MM.1S (cell line): Measurements from ENCODE around the gene GNG14.
"Not testable (repeated sequence)": the region's sequence is repeated elsewhere in the genome, so short reads cannot be mapped to it uniquely, and the experiment has no call there.

Source experiments
- DNase-seq: peaks from one replicate; pipeline ENCODE4 v3.0.0-alpha.2; 2015
- H2AFZ ChIP-seq: fragments of 300-600 bp; sonication (generic); 2 replicates; pipeline ENCODE4 v1.6.0; 2016; ENCODE audit warnings: antibody characterized with exemption, low read length
- H3F3A ChIP-seq: fragments of 300-600 bp; sonication (generic); 2 replicates; pipeline ENCODE4 v1.6.1; 2016; ENCODE audit warnings: mild to moderate bottlenecking, antibody characterized with exemption, low read length, moderate library complexity, mixed read lengths; ENCODE audit not compliant: insufficient read depth
- H3K27ac ChIP-seq: fragments of 300-600 bp; sonication (generic); 2 replicates; pipeline ENCODE4 v1.5.1; 2016; ENCODE audit warnings: mild to moderate bottlenecking, low read length
- H3K27me3 ChIP-seq: fragments of 300-600 bp; sonication (generic); replicated peaks from 2 replicates; pipeline ENCODE4 v1.6.0; 2016; ENCODE audit warnings: low read length; ENCODE audit not compliant: insufficient read depth
- H3K36me3 ChIP-seq: fragments of 300-600 bp; sonication (generic); replicated peaks from 2 replicates; pipeline ENCODE4 v1.6.1; 2016; ENCODE audit warnings: mild to moderate bottlenecking, low read length, mixed read lengths; ENCODE audit not compliant: insufficient read depth
- H3K4me1 ChIP-seq: fragments of 300-600 bp; sonication (generic); 2 replicates; pipeline ENCODE4 v1.6.1; 2016; ENCODE audit warnings: low read length, mixed read lengths
- H3K4me2 ChIP-seq: fragments of 300-600 bp; sonication (generic); 2 replicates; pipeline ENCODE4 v1.6.0; 2016; ENCODE audit warnings: low read depth, low read length
- H3K4me3 ChIP-seq: fragments of 300-600 bp; sonication (generic); 2 replicates; pipeline ENCODE4 v1.5.1; 2016; ENCODE audit warnings: low read length, mixed read lengths
- H3K79me2 ChIP-seq: fragments of 300-600 bp; sonication (generic); 2 replicates; pipeline ENCODE4 v1.6.1; 2016; ENCODE audit warnings: mixed run types, low read length, mixed read lengths
- H3K9ac ChIP-seq: fragments of 300-600 bp; sonication (generic); 2 replicates; pipeline ENCODE4 v1.6.1; 2016; ENCODE audit warnings: low read length, mixed read lengths
- H3K9me2 ChIP-seq: fragments of 300-600 bp; sonication (generic); replicated peaks from 2 replicates; pipeline ENCODE4 v1.6.1; 2016; ENCODE audit warnings: mild to moderate bottlenecking, low read length, mixed read lengths; ENCODE audit not compliant: insufficient read depth
- H3K9me3 ChIP-seq: fragments of 300-600 bp; sonication (generic); replicated peaks from 2 replicates; pipeline ENCODE4 v1.6.1; 2016; ENCODE audit warnings: mild to moderate bottlenecking, low read length, mixed read lengths; ENCODE audit not compliant: insufficient read depth
- H4K20me1 ChIP-seq: fragments of 300-600 bp; sonication (generic); 2 replicates; pipeline ENCODE4 v1.6.1; 2016; ENCODE audit warnings: mild to moderate bottlenecking, low read length, moderate library complexity, mixed read lengths; ENCODE audit not compliant: insufficient read depth
- CTCF ChIP-seq: fragments of 300-600 bp; sonication (generic); IDR thresholded peaks from 2 replicates; pipeline ENCODE4 v1.5.1; 2016; ENCODE audit warnings: antibody characterized with exemption, low read length, mixed read lengths
- EZH2 ChIP-seq: fragments of 300-600 bp; sonication (generic); optimal IDR thresholded peaks from 2 replicates; pipeline ENCODE3; 2017; ENCODE audit warnings: low read depth, mild to moderate bottlenecking, antibody characterized with exemption, low read length, mixed read lengths
- EZH2phosphoT487 ChIP-seq: fragments of 300-600 bp; sonication (generic); IDR thresholded peaks from 2 replicates; pipeline ENCODE4 v1.6.1; 2018; ENCODE audit warnings: antibody characterized with exemption, low read length

GNG14 gene

DNA sequence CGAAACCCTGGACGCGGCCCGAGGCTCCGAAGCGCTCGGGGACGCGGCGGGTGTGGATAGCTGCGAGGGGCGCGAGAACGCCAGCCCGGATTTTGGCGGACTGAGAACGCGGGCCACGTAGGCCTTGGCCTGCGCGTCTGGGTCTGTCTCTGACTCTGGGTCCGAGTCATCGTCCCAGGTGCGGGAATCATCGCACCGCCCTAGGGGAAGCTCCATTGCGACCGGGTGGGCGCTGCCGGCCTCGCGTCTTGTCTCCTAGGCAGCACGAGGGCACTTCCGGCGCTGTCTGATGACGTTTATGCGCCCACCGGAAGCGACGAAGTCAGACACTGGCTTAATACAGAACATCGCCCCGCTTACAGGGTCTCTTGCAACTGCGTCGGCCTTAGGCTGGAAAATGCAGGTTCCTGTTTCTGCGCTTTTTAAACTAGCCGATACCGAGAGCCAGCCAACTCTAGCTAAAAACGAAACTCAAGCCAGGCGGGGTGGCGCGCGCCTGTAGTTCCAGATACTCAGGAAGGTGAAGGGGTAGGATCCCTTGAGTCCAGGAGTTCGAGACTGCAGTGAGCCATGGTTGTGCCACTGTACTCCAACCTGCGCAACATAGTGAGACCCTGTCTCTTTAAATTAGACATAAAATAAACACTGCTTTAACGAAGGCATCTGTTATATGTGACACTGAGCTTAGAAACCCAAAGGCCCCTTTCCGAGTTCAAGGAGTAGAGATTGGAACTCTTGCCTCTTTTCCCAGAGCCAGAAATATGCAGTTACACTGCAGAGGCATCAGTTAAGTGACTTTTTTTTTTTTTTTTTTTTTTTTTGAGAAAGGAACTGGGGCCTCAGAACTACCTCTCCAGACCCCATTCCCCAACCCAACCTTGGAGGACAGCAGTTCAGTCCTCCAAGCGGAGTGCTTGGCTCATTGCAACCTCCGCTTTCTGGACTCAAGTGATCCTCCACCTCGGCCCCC lies 8.9 kb downstream of the GNG14 start, which contains the start of gene FBXW9:
FBXW9 (minus strand) TSS at position 266 of the 970 bp plus-strand sequence; CDS start at position 216, 50 bp downstream.
- Histone ChIP-seq H3K27me3 (no peaks in the 10 kb centered on the region), H2AFZ (peak within 1 kb of the TSS; percentile 95), H3K4me2 (peak within 1 kb of the TSS; percentile 91), H3K27ac (peak within 1 kb of the TSS; percentile 79), H3K4me1 (peaks cover 8% of the 10 kb centered on the region; the same call in 1 of the 2 replicates), H3K36me3 (peaks cover 6% of the 10 kb centered on the region), H4K20me1 (no peaks in the 10 kb centered on the region), H3K9me3 (no peaks in the 10 kb centered on the region), H3K9ac (peak within 1 kb of the TSS; percentile 76), H3K4me3 (peak within 1 kb of the TSS; percentile 95), H3F3A (peaks cover 17% of the 10 kb centered on the region), H3K9me2 (no peaks in the 10 kb centered on the region), H3K79me2 (peaks cover 7% of the 10 kb centered on the region; the same call in 1 of the 2 replicates)
- DNase-seq, result peak; percentile 98
- TF ChIP-seq EZH2phosphoT487, result no peak
- no peak for TF ChIP-seq EZH2
- no peak for TF ChIP-seq CTCF

GRCh38 chr19:12697425-12697824 lies 9.6 kb downstream of the GNG14 start:
- not testable (repeated sequence) for H4K20me1 ChIP-seq, H3K9me2 ChIP-seq, H3K9me3 ChIP-seq, H3K36me3 ChIP-seq, H2AFZ ChIP-seq, H3K79me2 ChIP-seq, H3K4me1 ChIP-seq, H3K27me3 ChIP-seq, DNase-seq
- Histone ChIP-seq H3K4me3 (peak overlapping the region; percentile 95), H3K4me2 (peak overlapping the region; percentile 91), H3K27ac (peak overlapping the region; percentile 79; the same call in 1 of the 2 replicates), H3K9ac (peak overlapping the region; percentile 76; the same call in 1 of the 2 replicates), H3F3A (peaks cover 17% of the 10 kb centered on the region)

- Histone ChIP-seq H3K4me1 (peaks cover 8% of the 10 kb centered on the region; the same call in 1 of the 2 replicates), H2AFZ (no peak overlapping the region), H3F3A (peaks cover 17% of the 10 kb centered on the region), H3K9ac (no peak overlapping the region), H3K9me3 (no peaks in the 10 kb centered on the region), H3K9me2 (no peaks in the 10 kb centered on the region), H3K36me3 (peaks cover 7% of the 10 kb centered on the region), H3K4me2 (no peak overlapping the region), H3K27ac (no peak overlapping the region), H3K79me2 (peaks cover 7% of the 10 kb centered on the region; the same call in 1 of the 2 replicates), H4K20me1 (no peaks in the 10 kb centered on the region), H3K4me3 (no peak overlapping the region), H3K27me3 (no peaks in the 10 kb centered on the region)
- DNase-seq, result no peak
- no peak for TF ChIP-seq EZH2
- no peak for TF ChIP-seq CTCF
- TF ChIP-seq EZH2phosphoT487, result no peak
Observed at GRCh38 chr19:12698138-12698537, 10.3 kb downstream of the GNG14 start.
